Head of caudate nucleus (tissue), 42 donors: ENCODE results near the gene RPP30.

ENCODE experiments used
- DNase-seq, 42 donors: peaks; one replicate each; pipeline versions ENCODE4 v3.0.0 to v3.0.0-alpha.2; 2020 to 2021; ENCODE audit warnings: mixed read lengths in 7 of 42
- intact Hi-C: fragments of 100-400 bp; cut with DNase I; formaldehyde crosslinking; loops from one replicate; pipeline ENCODE4 v1.15.0; 2022

Gene RPP30

DNA sequence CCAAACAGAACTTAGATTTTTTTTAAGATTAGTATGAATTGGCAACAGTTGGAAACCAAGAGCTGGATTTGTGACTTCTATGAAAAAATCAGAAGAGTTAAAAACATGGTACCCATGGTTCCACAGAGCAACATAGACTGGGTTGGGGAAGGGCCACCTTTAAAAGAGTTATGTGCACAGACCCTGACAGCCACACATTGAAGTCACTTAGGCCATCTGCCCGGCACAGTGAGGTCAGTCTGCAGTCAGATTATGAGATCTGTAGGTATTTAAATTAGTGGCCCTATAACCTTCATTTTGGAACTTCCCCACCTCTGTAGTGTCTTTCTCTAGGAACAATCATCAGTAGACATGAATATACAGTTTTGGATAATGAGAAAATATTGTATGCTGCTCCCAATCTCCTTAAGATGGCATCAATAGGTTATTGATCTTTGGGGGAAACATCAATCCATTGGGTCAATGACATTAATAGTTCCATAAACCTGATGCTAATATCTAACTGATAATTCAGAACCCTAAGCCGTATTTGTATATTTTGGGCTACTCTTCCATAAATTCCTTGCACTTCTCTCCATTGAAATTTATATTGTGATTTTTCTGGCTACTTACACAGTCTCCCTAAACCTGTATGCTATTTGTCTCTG is 42.1 kb downstream of the RPP30 start:
- no peak for DNase-seq
- intact Hi-C loops: loop anchor here (5.0 kb wide), 1 partner anchor 338 kb away; no protein-coding TSS in a partner anchor

DNA sequence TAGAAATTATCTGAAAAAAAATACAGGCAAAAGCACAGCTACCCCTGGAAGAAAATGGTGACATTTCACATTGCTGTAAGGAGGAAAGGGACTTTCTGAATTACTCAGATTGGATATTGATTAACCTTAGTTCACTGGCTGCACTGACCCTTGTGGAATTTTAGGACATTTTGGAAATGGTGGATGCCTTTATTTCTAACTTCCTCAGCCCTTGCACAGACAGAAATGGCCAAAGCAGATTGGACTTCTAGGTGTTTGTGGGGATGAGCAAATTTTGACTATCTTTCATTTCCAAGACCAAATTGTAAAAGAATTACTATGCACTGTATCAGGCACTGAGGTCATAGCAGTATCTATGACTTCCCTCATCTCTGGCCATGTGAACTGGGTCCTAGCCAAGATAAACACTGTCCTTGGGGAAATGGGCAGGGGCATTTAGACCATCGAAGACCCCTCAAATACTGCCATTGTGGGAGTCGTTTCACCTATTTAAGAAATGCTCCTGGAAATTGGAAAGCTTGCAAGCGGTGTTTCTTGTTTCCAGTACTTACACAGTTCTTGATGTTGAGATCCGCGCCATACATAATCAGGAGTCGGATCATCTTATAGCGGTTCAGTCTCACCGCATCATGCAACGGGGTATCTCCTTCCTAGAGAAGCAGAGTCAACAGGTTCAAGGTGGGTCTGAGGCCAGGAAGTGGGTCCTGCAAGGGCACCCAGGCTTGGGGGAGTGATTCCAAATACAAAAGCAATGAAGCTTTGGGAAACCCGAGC is 43.4 kb downstream of the RPP30 start:
- intact Hi-C loops: loop anchor here (5.0 kb wide), 1 partner anchor 337 kb away; no protein-coding TSS in a partner anchor
- DNase-seq: no peak

- intact Hi-C loops: no loop called here
- no peak for DNase-seq
These were observed 43.9 kb downstream of the RPP30 start for GRCh38 chr10:90915766-90916075.

DNA sequence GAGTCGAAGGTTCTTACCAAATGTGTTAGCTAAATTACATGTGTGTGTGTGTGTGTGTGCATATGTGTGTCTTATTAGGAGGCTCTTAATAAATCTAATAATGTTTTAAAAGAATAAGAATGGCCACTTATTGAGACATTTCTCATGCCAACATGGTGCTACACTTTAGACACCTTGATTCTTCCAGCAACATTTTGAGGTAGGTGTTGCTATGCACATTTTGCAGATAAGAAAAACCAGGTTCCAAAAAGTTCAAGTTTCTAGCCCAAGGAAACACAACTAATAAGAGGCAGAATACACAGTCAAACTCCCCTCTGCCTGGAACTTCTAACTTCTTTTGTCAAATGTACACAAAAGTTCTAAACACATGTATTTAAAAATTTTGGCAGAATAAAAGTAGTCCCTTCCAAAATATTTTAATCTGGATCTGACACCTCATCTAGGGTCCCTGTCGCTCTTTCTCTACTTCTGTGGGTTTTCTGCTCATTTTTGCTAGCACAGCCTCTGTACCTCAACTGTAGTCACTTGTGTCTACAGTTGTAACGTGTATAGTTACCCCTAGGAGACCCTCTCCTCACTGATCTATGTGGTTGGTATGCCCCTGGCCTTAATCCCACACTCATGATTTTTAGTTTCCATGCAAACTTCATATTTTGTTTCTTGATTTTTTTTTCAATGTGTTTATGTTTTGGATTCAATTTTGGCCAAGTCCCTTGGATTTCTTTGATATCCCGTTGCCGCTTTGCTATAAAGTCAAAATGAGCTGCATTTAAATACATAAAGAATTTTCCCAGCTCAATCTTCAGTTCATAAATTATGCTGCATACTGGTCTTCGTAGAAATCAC is 44.8 kb downstream of the RPP30 start:
- DNase-seq: no peak
- intact Hi-C loops: no loop called here

DNA sequence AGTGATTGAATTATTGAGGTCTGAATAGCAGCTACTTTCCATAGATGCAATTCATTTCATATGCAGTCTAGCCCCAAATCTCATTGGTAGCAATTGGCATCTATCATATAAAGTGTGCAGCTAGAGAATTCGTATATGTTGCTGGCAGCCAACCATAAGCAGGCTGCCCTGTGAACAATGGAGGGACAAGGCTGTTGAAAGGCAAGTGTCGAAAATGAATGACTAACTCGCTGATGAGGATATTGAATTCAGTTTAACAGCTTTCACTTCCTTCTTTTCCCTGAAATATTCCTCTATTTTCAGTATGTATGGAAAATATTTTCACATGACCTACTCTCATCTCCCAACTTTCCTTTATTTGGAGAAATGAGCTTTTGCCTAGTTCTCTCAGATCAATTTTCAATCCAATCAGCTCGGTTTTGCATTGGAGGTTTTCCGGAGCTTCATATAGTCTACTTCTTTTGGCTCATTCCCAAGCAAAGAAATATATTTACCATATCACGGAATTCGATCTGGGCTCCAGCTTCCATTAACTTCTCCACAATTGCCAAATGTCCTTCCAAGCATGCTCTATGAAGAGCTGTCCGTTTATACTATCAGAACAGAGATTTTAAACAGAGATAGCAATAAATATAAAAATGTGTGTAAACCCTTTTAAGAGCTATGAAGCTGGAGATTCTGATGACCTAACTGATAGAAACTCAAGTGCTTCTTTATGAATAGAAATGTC is 45.6 kb downstream of the RPP30 start:
- no peak for DNase-seq
- intact Hi-C loops: no loop called here

DNA sequence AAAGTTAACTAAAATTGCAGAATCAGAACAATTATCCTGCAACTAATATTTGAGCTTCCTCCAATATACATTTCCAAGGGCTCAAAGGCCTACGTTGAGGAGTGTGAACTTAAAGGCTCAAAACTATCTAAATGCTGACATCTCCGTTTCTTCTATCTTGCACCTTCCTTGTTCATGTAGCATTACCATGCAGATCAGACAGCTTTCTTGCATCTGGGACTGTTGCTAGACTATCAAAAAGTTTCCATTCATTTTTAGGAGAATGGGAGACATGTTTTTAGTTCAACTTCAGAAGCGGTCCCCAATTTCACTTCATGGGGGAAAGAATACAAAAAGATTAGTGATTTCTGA is 46.2 kb downstream of the RPP30 start:
- intact Hi-C loops: no loop called here

DNA sequence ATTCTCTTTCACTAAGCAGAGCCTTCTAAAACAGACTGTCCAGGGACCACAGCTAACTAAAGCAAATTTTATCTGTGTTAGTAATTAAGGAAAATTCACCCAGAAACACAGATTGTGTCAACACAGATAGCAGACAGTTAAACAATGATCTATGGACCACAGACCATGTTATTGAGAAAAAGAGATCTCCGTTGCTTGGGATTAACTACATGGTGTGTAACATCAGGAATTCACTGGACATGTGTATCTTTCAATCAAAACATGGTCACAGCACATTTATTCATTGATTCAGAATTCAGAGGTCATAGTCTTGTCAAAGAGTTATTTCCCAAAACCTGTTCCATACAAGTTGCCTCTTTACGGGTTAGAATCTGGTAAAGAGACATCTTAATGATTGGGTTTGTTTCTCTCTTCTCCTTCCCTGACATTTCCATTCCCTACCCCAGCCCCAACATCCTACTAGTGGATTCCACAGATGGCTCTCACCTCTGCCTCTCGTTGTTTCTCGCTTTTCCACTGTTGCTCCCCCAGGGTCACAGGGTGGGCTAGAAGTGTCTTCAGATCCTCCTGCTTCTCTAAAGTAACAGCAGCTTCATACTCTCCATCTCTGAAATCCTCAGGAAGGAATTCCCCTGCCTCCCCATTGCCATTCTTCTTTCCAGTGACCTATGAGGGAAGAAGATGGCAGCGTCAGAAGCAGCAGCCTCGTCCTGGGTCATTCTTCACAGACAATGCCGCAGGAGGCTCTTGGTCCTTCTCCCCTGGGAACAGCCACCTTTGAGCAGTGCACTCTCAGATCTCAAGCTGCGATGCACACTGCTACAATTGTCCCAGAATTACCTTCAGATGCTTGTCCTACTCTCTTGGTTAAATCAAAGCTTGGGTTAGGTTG is 48.2 kb downstream of the RPP30 start:
- intact Hi-C loops: no loop called here

More for the DNA sequence above, 46.2 kb downstream of the RPP30 start:
- no peak for DNase-seq

DNA sequence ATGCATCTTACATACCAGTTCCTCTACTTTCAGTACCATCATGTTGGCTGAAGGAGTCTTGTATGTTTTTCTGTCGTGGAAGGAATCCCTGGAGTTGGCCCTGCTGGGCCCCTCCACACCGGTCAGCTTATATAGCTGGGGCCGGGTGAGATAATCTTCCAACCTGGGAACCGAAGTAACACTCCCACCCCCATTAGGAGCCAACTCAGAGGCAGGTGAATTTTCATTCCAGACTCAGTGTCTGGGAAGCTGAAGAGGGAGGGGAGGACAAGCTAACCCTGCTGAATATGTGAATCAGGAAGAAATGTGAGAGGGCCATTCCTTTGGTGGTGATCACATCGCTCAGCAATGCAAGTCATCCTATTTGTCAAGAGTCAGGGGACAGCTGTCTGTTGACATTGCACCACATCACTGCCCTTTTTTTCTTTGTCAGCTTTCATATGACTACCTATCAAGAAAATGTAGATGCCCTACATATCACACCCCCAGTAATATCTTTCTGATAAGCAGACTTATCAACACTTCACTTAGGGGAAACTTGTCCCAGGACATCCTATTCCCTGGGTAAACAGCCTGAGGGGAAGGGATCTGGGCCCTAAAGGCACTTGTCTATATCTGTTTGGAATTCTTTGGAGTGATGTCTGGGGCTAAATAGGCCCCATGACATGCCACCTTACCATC is 49.4 kb downstream of the RPP30 start, which contains the start of gene ANKRD1:
Gene ANKRD1, minus strand, starts transcription at position 102 of the 681 bp plus-strand sequence. Its CDS starts 60 bp downstream, at position 42.
- DNase-seq: no peak
- intact Hi-C loops: no loop called here

More for the DNA sequence above, 48.2 kb downstream of the RPP30 start:
- DNase-seq: no peak

DNA sequence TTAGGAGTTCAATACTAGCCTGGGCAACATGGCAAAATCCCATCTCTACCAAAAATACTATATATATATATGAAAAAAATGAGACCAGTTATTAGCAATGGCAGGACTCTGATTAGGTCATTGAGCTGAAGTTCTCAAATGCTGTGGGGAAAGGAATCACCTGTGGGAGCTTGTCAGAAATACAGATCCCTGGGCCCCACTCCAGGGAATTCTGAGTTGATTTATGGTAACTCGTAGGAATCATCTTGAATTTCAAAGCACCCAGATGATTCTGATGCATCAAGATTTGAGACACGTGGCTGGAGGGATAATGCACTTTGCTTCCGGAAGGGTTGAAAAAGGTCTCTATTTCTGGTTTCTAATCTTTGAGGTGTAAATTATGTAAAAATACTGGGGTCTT is 50.1 kb downstream of the RPP30 start:
- intact Hi-C loops: no loop called here
- DNase-seq: no peak

DNA sequence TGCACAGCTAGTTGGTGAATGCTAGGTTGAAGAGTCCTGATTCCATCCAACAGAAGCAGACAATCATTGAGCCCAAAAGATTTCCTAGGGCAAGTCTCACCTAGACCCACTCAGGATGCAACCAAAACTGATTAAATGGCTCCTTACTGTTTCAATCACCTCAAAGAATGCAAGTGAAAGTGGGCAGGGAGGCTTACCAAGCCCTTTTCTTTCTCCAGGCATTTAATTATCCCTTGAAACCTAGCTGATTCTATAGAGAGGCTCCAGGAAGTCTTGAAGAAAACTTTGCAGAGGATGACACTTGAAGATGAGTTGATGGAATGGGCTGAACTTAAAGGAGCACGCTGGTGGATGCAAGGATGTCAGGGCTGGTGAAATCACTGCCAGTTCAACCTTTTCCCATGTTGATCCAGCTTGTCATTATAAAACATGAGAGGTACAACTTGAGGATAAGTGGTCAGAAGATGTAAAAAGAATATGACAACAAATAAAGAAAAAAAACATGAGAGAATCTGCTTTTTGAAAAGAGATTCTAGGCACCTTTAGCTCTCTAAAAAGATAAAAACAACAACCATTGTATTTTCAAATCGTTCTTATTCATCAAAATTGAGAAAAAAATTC is 51.4 kb downstream of the RPP30 start:
- no peak for DNase-seq
- intact Hi-C loops: no loop called here

- DNase-seq: no peak
- intact Hi-C loops: no loop called here
These were observed 52.8 kb downstream of the RPP30 start for GRCh38 chr10:90924552-90924951.

GRCh38 chr10:90925079-90926029 is 53.6 kb downstream of the RPP30 start:
- intact Hi-C loops: no loop called here
- DNase-seq: no peak

- DNase-seq: no peak
These were observed 55.5 kb downstream of the RPP30 start for GRCh38 chr10:90927293-90927692.

DNA sequence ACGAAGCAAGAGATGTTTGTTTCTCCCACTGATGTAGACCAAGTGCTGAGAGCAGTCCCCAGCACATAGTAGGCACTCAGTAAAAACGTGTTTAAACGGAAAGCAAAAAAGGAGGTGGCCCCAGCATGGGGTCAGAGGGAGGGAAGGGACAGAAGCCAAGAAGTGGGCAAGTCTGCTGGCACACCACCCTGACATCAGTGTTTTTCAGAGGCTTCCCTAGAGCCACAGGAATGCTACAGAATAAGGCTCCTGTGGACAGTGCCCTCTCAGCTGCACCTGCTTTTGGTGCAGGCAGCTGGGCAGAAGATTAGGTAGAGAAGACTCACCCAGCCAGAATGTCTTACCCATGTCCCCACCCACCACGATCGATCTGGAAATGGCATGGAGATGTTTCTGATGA is 57.4 kb downstream of the RPP30 start:
- intact Hi-C loops: no loop called here
- no peak for DNase-seq

More at GRCh38 chr10:90927293-90927692, 55.5 kb downstream of the RPP30 start:
- intact Hi-C loops: no loop called here

DNA sequence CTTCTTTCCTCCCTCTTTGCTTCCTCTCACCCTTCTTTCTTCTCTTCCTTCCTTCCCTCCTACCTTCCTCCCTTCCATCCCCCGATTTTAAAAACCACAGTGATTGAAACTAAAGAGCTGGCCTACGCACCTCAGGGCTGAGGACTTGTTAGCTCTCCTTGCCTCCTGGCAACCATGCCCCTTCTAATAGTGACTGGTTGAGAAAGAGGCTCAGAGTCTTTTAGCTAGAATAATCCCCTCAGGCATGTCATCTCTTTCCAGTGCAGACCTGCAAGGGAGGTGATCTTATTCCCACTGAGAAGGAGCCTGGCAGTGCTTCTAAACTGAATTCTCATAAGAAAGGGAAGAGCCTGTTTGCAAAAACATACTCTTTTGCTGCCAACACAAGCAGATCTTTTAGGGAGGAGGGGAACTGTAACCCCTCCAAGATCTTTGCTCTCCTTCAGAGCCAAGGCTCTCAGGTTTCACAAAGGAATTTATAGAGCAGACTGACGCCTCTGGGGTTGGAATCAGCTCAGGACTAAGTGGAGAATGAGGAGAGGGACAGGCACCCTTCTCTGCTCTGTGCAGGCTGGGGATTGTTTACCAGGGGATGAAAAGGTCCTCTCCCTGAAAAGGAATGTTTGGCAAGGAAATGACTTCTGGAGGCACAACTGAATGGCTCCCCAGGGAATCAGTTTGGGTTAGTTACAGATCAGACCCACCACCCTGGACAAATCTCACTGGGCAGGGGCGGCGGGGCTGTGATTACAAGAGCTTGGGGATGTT is 58.5 kb downstream of the RPP30 start:
- intact Hi-C loops: no loop called here
- DNase-seq: no peak
